HUES6 (cell line): Measurements from ENCODE around the gene NDUFB8.

Experiments used
- H3K27ac ChIP-seq: 2 replicates; pipeline ENCODE4 v1.7.0; 2013; ENCODE audit warnings: low read depth, mild to moderate bottlenecking, low read length, inconsistent platforms
- H3K27me3 ChIP-seq: 2 replicates; pipeline ENCODE4 v1.6.1; 2013; ENCODE audit warnings: low read length; ENCODE audit not compliant: control insufficient read depth, insufficient read depth
- H3K36me3 ChIP-seq: 2 replicates; pipeline ENCODE4 v1.6.1; 2013; ENCODE audit warnings: low read length; ENCODE audit not compliant: control insufficient read depth, insufficient read depth
- H3K4me1 ChIP-seq: 2 replicates; pipeline ENCODE4 v1.6.1; 2013; ENCODE audit warnings: low read length; ENCODE audit not compliant: control insufficient read depth, insufficient read depth
- H3K4me3 ChIP-seq: 2 replicates; pipeline ENCODE4 v1.5.1; 2013; ENCODE audit warnings: low read depth, low read length
- H3K9ac ChIP-seq: one replicate; pipeline ENCODE4 v1.6.1; 2013; ENCODE audit warnings: mild to moderate bottlenecking, low read length
- H3K9me3 ChIP-seq: 2 replicates; pipeline ENCODE4 v1.6.1; 2013; ENCODE audit warnings: low read depth, low read length; ENCODE audit not compliant: control insufficient read depth, insufficient read depth

Gene NDUFB8

DNA sequence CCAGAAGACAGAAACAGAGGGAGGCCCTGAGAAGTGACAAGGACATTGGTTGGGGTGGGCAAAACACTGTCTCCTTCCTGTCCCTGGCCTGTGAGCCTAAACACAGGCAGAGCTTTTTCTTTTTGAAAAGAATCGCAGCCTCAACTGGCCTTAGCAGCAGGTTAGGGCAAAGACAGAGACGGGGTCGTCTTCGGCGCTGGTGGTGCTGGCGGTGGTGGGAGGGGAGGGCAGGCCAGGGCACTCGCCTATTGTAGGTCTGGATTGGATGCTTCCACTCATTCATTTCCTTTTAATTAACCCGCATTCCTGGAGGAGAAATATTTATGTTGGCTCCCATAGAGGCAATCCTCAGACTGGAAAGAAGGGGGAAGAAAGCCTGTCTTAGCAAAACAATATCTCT lies 44.3 kb downstream of the NDUFB8 start:
- Histone ChIP-seq H3K9me3 (no peaks in the 10 kb centered on the region), H3K36me3 (no peaks in the 10 kb centered on the region), H3K27ac (no peak overlapping the region; the same call in 1 of the 2 replicates), H3K9ac (peak overlapping the region; percentile 46), H3K27me3 (peaks cover 94% of the 10 kb centered on the region), H3K4me1 (peaks cover 39% of the 10 kb centered on the region), H3K4me3 (peak overlapping the region; percentile 5)

DNA sequence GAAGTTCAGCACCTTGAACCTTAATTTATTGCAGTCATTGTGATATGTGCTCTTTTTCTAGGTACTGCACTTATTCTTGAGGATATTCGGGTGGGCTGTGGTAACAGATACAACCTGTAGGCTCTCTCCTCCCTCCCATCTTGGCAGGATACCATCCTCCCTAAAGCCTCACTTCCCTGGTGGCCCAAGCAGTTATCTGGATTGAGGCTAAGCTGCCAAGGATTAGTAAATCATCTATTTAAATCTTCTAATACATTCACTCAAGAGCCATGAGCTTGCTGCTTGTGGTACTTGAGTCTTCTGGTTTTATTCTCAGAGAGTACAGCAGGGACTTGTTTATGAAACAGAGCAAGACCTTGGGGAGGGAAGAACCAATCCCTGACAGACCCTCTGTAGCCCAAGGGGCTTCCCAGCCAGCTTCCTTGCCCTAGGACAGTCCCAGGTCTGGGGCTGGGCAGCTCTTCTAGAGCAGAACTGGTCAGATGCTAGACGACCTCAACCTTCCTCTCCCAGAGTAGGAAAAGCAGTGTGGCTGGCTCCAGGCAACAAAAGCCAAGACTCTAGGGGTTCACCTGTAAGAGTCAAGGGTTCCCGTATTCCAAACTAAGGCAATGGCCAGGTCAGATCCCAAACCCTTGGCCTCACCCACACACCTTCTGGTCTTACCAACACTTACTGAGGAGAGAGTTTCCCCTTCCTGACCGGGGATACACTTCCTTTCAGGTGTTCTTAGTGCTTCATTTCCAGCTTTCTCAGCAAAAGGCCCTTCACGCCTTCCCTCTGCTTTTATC lies 45.6 kb downstream of the NDUFB8 start:
- no peak overlapping the region for H3K27ac ChIP-seq
- no peak overlapping the region for H3K9ac ChIP-seq
- no peak overlapping the region for H3K4me3 ChIP-seq
- no peaks in the 10 kb centered on the region for H3K36me3 ChIP-seq
- H3K27me3 ChIP-seq: peaks cover 94% of the 10 kb centered on the region
- no peaks in the 10 kb centered on the region for H3K9me3 ChIP-seq
- H3K4me1 ChIP-seq: peaks cover 39% of the 10 kb centered on the region

DNA sequence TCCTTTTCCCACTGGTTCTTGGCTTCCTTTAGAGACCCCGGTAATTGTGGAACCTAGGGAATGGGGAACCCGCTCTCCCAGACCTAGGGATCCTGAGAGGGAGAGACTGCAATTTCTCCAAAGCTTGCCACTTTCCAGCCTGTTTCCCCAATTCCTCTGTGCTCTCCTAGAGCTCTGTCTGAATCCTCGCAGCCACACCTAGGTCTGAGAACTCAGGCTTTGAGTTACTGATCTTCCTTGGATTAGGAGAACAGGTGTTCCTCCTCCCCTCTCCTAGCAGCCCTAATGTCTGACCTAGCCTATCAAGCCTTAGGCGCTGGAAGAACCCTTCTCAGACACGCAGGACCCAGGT lies 46.9 kb downstream of the NDUFB8 start:
- Histone ChIP-seq H3K36me3 (no peaks in the 10 kb centered on the region), H3K27ac (no peak overlapping the region), H3K9me3 (no peaks in the 10 kb centered on the region), H3K27me3 (peaks cover 95% of the 10 kb centered on the region), H3K9ac (no peak overlapping the region), H3K4me1 (peaks cover 39% of the 10 kb centered on the region), H3K4me3 (peak overlapping the region; percentile 67)

DNA sequence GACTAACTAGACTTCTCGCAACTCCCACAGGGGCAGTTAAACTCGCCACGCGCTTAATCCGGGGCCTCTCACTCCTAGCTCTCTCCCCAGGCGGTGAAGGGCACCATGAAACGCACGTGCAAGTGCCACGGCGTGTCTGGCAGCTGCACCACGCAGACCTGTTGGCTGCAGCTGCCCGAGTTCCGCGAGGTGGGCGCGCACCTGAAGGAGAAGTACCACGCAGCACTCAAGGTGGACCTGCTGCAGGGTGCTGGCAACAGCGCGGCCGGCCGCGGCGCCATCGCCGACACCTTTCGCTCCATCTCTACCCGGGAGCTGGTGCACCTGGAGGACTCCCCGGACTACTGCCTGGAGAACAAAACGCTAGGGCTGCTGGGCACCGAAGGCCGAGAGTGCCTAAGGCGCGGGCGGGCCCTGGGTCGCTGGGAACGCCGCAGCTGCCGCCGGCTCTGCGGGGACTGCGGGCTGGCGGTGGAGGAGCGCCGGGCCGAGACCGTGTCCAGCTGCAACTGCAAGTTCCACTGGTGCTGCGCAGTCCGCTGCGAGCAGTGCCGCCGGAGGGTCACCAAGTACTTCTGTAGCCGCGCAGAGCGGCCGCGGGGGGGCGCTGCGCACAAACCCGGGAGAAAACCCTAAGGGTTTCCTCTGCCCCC lies 47.4 kb downstream of the NDUFB8 start:
- no peaks in the 10 kb centered on the region for H3K9me3 ChIP-seq
- peak overlapping the region; percentile 67 for H3K4me3 ChIP-seq
- no peak overlapping the region for H3K9ac ChIP-seq
- peaks cover 39% of the 10 kb centered on the region for H3K4me1 ChIP-seq
- H3K27me3 ChIP-seq: peaks cover 91% of the 10 kb centered on the region
- no peak overlapping the region for H3K27ac ChIP-seq
- no peaks in the 10 kb centered on the region for H3K36me3 ChIP-seq

DNA sequence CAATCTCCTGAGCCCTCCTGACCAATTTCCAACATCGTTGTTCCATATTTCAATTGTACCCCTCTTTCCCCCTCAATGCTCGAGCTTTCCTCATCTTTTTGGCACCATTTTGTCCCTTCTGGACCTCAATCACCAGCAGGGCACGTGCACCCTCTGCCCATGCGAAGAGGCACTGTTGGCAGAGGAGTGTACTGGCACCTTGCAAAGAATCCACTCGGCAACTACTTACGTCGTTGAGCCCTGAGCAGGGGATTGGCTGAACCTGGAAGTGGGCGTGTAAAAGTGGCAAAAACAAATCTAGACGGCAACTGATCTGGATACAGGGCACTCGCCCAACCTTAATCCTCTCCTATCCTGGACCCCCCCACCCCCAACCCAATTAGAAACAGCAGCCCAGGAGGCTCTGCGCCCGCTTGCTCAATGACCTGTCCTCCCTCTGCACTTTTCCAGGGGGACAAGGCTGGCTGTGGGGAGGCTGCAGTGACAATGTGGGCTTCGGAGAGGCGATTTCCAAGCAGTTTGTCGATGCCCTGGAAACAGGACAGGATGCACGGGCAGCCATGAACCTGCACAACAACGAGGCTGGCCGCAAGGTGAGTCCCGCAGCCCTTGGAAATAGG lies 48.1 kb downstream of the NDUFB8 start:
- peak overlapping the region; percentile 67 for H3K4me3 ChIP-seq
- H3K9me3 ChIP-seq: no peaks in the 10 kb centered on the region
- peaks cover 32% of the 10 kb centered on the region for H3K4me1 ChIP-seq
- H3K36me3 ChIP-seq: no peaks in the 10 kb centered on the region
- peaks cover 83% of the 10 kb centered on the region for H3K27me3 ChIP-seq
- H3K27ac ChIP-seq: no peak overlapping the region
- peak overlapping the region; percentile 19 for H3K9ac ChIP-seq

DNA sequence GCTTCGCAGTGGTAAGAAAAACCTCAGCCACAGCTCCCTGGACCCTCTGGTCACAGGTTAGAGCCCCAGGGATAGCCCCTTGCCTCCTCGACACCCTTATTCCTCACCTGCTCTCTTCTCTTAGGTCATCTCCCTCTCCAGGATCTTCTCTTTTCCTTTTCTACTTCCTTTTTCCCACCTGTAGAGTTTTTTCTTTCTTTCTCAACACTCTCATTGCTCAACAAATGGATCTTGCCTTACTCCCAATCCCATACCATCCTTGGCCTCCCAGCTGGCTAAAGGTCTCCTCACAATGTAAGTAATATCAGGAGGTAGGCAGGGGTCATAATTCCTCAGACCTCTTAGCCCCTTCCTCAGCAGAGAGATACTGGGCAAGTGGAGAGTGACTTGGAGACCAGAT lies 49.7 kb downstream of the NDUFB8 start:
- Histone ChIP-seq H3K9ac (no peak overlapping the region), H3K27me3 (peaks cover 73% of the 10 kb centered on the region), H3K4me1 (peaks cover 18% of the 10 kb centered on the region), H3K27ac (no peak overlapping the region), H3K4me3 (no peak overlapping the region), H3K9me3 (no peaks in the 10 kb centered on the region), H3K36me3 (no peaks in the 10 kb centered on the region)

DNA sequence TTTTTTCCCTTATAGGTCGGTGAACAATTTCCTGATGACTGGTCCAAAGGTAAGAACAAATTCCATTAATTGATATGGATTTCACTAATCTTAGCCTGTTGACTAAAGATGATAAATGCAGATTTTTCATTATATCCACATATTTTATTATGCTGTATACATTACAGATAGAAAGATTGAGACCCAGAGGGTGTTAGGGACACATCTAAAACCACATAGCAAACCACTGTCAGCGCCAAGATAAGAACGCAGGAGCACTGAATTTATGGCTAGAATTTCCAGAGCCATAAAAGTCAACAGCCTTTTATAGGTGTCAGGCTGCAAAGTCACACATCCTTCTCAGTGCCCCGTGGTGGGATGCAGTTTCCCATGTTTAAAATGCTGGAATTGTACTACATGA lies 50.6 kb downstream of the NDUFB8 start:
- Histone ChIP-seq H3K9me3 (no peaks in the 10 kb centered on the region), H3K9ac (no peak overlapping the region), H3K4me3 (no peak overlapping the region), H3K27me3 (peaks cover 63% of the 10 kb centered on the region), H3K36me3 (no peaks in the 10 kb centered on the region), H3K27ac (no peak overlapping the region), H3K4me1 (peaks cover 8% of the 10 kb centered on the region)

DNA sequence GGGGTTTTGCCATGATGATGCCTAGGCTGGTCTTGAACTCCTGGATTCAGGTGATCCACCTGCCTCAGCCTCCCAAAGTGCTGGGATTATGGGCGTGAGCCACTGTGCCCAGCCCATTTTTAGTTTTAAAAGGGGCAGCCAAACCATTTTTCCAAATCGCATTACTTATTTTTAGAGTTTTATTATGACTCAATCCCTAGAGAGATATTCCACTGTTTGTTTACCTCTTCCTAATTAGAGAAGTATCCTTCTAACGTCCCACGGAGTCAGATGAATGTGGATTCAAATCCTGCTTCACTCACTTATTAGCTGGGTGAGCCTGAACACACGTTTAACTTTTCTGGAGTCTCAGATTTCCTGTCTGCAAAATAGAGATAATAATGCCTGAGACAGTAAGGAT lies 51.7 kb downstream of the NDUFB8 start:
- Histone ChIP-seq H3K4me1 (peaks cover 4% of the 10 kb centered on the region), H3K9me3 (no peaks in the 10 kb centered on the region), H3K9ac (no peak overlapping the region), H3K36me3 (no peaks in the 10 kb centered on the region), H3K4me3 (no peak overlapping the region), H3K27ac (no peak overlapping the region), H3K27me3 (peaks cover 58% of the 10 kb centered on the region)
